Gastrocnemius medialis (tissue), 4 donors: Measurements from ENCODE around the gene TBC1D3B.

Experiments
- CTCF ChIP-seq, 5 experiments: fragments of 450-650 bp in 3 of 5; fragments of 200-600 bp in 2 of 5; sonication (generic) in 2 of 5; IDR thresholded peaks in 4 of 5; conservative IDR thresholded peaks in 1 of 5; 1 replicate in 4 of 5; 2 replicates in 1 of 5; pipeline ENCODE4 v1.5.1; 2016 to 2019; ENCODE audit warnings: antibody characterized with exemption in 5 of 5, mild to moderate bottlenecking in 3 of 5, moderate library complexity in 3 of 5
- POLR2A ChIP-seq, 2 donors: fragments of 450-650 bp; IDR thresholded peaks; one replicate each; pipeline ENCODE4 v1.6.1; 2017; ENCODE audit warnings: antibody characterized with exemption in 2 of 2, mild to moderate bottlenecking in 2 of 2, moderate library complexity in 2 of 2

DNA sequence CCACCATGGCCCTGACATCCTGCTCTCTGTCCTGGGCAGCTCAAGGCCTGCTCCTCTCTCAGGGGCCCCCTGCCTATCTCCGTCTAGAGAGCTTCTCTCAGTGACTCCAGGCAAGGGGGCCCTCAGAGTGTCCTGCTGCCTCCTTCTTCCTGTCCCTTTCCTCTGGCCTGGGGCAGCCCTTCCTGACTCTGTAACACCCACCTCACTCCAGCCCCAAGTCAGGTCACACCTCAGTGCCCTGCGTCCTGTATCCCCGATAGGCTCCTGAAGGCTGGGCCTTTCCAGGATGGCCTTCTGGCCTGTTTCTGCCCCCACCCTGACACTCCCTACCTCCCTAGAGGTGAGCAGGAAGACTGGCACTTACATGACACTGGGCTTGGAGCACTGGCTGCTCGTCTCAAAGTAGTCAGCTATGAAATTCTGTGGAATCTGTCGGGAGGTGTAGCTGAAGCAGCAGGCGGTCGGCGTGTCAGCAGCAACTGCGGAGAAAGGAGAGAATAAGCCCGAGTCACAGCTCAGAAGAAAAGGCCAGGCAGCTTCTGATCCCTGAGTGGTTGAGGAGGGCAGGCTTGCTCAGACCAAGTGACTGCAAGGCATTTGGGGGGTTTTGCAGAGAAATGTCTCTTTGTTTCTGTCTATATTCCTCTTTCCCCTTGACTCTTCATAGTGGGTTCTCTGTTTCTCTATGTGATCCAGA lies 19.1 kb upstream of the TBC1D3B start:
- TF ChIP-seq CTCF (IDR thresholded peaks at IDR 0.05 in 4 of 5, conservative IDR thresholded peaks at IDR 0.05 in 1 of 5): no peak
- TF ChIP-seq POLR2A (IDR thresholded peaks at IDR 0.05): no peak
